ES-I3 (cell line): ENCODE data around the gene STXBP1.

Experiments used
- H3K36me3 ChIP-seq: 2 replicates; pipeline ENCODE4 v1.6.1; 2013; ENCODE audit warnings: mild to moderate bottlenecking, low read length, control low read depth, moderate library complexity; ENCODE audit not compliant: insufficient read depth
- H3K4me1 ChIP-seq: 2 replicates; pipeline ENCODE4 v1.6.1; 2013; ENCODE audit warnings: mild to moderate bottlenecking, control low read depth, low read length; ENCODE audit not compliant: insufficient read depth
- H3K9ac ChIP-seq: 2 replicates; pipeline ENCODE4 v1.6.1; 2013; ENCODE audit warnings: low read depth, mild to moderate bottlenecking, low read length, moderate library complexity
- H3K9me3 ChIP-seq: 2 replicates; pipeline ENCODE4 v1.6.1; 2013; ENCODE audit warnings: mild to moderate bottlenecking, low read length, moderate library complexity; ENCODE audit not compliant: control insufficient read depth, insufficient read depth

The STXBP1 gene

DNA sequence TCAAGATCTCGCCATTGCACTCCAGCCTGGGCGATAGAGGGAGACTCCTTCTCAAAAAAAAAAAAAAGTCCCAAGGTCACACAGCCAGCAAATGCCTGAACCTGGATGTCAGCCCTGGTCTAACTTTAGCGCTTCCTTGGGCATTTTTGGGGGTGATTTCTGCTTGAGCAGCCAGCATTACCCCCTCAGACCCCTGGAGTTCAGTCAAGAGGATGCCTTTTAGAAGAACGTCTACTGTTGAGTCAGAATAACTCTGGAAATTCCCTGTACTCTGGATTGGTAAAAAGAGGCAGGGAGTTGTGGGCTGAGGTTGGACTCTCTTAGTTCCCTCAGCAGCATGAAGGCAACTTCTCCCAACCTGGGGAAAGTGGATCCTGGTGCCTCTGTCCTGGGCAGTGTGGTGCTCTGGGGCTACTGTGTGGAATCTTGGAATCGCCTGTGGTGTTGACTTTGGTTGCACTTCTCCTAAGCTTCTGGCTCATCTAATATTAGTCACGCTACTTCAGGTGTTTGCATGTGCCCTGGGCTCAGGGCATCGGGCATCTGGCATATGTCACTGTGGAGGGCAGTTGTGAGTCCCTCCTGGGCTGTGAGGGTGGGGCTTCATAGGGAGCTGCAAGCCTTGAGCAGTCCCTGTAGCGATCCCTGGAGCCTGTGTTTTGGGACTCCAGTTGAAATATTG is 32.2 kb downstream of the STXBP1 start:
- no peaks in the 10 kb centered on the region for H3K36me3 ChIP-seq
- no peaks in the 10 kb centered on the region for H3K9me3 ChIP-seq
- no peak overlapping the region for H3K9ac ChIP-seq

GRCh38 chr9:127644943-127645342 is 32.9 kb downstream of the STXBP1 start:
- H3K9ac ChIP-seq = no peak overlapping the region
- no peaks in the 10 kb centered on the region for H3K36me3 ChIP-seq
- peaks cover 4% of the 10 kb centered on the region; the same call in 1 of the 2 replicates for H3K4me1 ChIP-seq
- no peaks in the 10 kb centered on the region for H3K9me3 ChIP-seq

More for the DNA sequence above, 32.2 kb downstream of the STXBP1 start:
- H3K4me1 ChIP-seq = peaks cover 4% of the 10 kb centered on the region; the same call in 1 of the 2 replicates

- Histone ChIP-seq H3K36me3 (no peaks in the 10 kb centered on the region), H3K4me1 (peaks cover 14% of the 10 kb centered on the region), H3K9me3 (no peaks in the 10 kb centered on the region), H3K9ac (no peak overlapping the region)
Measured at GRCh38 chr9:127647451-127647850, 35.4 kb downstream of the STXBP1 start.

- Histone ChIP-seq H3K4me1 (peaks cover 36% of the 10 kb centered on the region), H3K36me3 (no peaks in the 10 kb centered on the region), H3K9ac (no peak overlapping the region), H3K9me3 (no peaks in the 10 kb centered on the region)
Measured at GRCh38 chr9:127650518-127650917, 38.4 kb downstream of the STXBP1 start.

- H3K36me3 ChIP-seq = no peaks in the 10 kb centered on the region
- no peak overlapping the region for H3K9ac ChIP-seq
- no peaks in the 10 kb centered on the region for H3K9me3 ChIP-seq
- H3K4me1 ChIP-seq = peaks cover 36% of the 10 kb centered on the region
Measured at GRCh38 chr9:127651697-127652610, 39.9 kb downstream of the STXBP1 start.

GRCh38 chr9:127652733-127653132 is 40.7 kb downstream of the STXBP1 start:
- Histone ChIP-seq H3K4me1 (peaks cover 32% of the 10 kb centered on the region), H3K36me3 (no peaks in the 10 kb centered on the region), H3K9ac (no peak overlapping the region), H3K9me3 (no peaks in the 10 kb centered on the region)

DNA sequence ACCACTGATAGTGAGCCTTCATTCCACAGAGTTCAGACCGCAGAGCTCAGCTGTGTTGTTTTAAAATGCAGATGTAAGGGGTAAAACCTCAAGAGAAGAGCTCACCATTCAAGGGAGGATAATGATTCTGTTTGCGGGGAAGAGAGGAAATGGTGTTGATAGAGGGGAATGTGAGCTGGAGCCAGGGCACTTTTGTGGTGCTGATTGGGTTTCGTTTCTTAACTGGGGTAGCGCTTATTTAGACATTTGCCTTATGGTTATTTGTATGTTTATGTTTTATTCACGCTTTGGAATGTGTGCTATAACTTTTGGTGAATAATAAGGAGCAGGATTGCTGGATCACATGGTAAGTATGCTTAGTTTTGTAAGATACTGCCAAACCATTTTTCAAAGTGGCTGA is 42.5 kb downstream of the STXBP1 start:
- Histone ChIP-seq H3K9me3 (no peaks in the 10 kb centered on the region), H3K36me3 (0 out of 2 replicates have a peak, but pooled peaks cover 3% of the 10 kb centered on the region), H3K9ac (no peak overlapping the region), H3K4me1 (peaks cover 32% of the 10 kb centered on the region)

GRCh38 chr9:127658428-127658827 is 46.4 kb downstream of the STXBP1 start:
- H3K9ac ChIP-seq = no peak overlapping the region
- peaks cover 12% of the 10 kb centered on the region; the same call in 1 of the 2 replicates for H3K36me3 ChIP-seq
- H3K9me3 ChIP-seq = no peaks in the 10 kb centered on the region
- peaks cover 17% of the 10 kb centered on the region for H3K4me1 ChIP-seq

- Histone ChIP-seq H3K9me3 (no peaks in the 10 kb centered on the region), H3K9ac (no peak overlapping the region), H3K4me1 (no peaks in the 10 kb centered on the region), H3K36me3 (peaks cover 12% of the 10 kb centered on the region; the same call in 1 of the 2 replicates)
Measured at GRCh38 chr9:127660886-127661741, 49.0 kb downstream of the STXBP1 start.

DNA sequence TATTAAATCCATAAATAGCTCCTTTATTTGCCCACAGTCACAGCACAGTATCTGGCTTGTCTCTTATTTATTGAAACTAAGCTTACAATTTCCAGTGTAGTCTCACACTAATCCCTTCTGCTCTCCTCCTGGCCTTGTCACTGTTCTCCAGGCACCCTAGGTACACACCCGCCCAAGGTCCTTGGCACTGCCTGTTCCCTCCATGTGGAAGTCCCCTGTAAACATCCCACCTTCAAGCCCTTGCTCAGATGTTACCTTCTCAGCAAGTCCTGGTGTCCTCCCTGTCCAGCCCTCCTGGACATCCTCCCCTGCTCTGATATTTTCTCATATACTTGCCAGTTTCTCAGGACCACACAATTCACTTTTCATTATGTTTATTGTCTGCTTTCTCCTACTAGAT is 50.5 kb downstream of the STXBP1 start:
- H3K9me3 ChIP-seq = no peaks in the 10 kb centered on the region
- H3K36me3 ChIP-seq = peaks cover 12% of the 10 kb centered on the region; the same call in 1 of the 2 replicates
- no peaks in the 10 kb centered on the region for H3K4me1 ChIP-seq
- H3K9ac ChIP-seq = no peak overlapping the region

DNA sequence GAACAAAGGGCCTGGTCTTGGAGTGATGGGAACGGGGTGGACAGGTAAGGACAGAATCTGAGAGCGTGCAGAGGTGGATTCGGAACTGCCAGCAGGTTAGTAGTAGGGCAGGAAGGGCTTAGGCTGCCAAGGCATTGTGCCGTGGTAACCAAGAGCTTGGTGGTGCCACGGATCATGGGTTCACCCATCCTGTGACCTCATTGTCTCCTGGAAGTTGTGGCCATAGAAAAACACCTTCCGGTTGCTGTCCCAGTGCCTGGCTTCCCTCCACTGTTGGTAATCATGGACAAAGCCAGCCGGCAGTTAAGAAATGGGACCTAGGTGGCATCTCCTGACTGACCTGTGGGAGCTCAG is 52.2 kb downstream of the STXBP1 start:
- Histone ChIP-seq H3K36me3 (peaks cover 12% of the 10 kb centered on the region; the same call in 1 of the 2 replicates), H3K9me3 (no peaks in the 10 kb centered on the region), H3K4me1 (no peaks in the 10 kb centered on the region), H3K9ac (no peak overlapping the region)

DNA sequence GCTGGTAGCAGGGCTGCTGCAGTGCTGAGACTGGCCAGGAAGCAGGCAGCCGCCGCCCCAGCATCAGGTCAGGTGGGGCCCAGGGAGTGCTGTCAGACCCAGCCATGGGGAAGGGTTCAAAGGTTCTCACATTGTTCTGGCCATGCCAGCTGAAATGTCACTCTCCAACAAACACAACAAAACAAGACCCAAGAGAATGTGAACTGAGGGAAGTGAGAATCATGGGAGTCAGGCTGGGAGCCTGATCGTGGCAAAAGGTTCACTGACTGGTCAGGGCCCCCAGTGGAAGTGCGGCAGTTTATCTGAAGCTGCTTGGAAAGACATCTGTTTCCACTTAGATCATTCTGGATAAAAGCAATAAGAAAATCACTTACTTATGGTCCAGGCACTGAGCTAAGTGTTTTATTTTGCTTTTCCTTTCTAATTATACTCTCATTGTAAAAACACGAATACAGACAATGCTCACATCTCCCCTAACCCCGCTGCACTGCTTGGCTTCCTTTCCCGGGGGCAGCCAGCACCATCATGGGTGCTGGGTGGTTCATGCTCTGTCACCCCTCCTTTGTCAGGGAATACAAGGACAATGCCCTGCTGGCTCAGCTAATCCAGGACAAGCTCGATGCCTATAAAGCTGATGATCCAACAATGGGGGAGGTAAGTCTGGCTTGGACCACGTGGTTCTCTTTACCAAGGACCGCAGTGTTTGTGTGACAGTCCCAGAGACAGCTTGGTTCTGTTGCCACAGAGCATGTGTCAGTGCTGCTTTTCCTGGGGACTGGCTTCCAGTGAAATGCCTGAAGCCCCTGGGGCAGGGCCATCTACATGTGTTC is 52.8 kb downstream of the STXBP1 start:
- Histone ChIP-seq H3K4me1 (no peaks in the 10 kb centered on the region), H3K9ac (no peak overlapping the region), H3K36me3 (peaks cover 7% of the 10 kb centered on the region; the same call in 1 of the 2 replicates)

GRCh38 chr9:127667127-127667844 is 55.2 kb downstream of the STXBP1 start:
- Histone ChIP-seq H3K36me3 (peaks cover 7% of the 10 kb centered on the region; the same call in 1 of the 2 replicates), H3K9me3 (no peaks in the 10 kb centered on the region), H3K9ac (no peak overlapping the region), H3K4me1 (no peaks in the 10 kb centered on the region)

More for the DNA sequence above, 52.8 kb downstream of the STXBP1 start:
- no peaks in the 10 kb centered on the region for H3K9me3 ChIP-seq
